ENCODE data around the gene TBX2. TPM values are rescaled to one million over a fixed set of nuclear protein-coding genes. Genes with fewer than 3 reads are reported as not detected.
A peak's percentile ranks its signal among the peaks of the same experiment; 100 is the strongest.

The TBX2 gene
- total and polyA plus RNA-seq, 2 of the 13 experiments (the other 11 are each of a cell fraction or from before 2014, with no cell fraction given): 2.8 to 15.3 TPM

DNA sequence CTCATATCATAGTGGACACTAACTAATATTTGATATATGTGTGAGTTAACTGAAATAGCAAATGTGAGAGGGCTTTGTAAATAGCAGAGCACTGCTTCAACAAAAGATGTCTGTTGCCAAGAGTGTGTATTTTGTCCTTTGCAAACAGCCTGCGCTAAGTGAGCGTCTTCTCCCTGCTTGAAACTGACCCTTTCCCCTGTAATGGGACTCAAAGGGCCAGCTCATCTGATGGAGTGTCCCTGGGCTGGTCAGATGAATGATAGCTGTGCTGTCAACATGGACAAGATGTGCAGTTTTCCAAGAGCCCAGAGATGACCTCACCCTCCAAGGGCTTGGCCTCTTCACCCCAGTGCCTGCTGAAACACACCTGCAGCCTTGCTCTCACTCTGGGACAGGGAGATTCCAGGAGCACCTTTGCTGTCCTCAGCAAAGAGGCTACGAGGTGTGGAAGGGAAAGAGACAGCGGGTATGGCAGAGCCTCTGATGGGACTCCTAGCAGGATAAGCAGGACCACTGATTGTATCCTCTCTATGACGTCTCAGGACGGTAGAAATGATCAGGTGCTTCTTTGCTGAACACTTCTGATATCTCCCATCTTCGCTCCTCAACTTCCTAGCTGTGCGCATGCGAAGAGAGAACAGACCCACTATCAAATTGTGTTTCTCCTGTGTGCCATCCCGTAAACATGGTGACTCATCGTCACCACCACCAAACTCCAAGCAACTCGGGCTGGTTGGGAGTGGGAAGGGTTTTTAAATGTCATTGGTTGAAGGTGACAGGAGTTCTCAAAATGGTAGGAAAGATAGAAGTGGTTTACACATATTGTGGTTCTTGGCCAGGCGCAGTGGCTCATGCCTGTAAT lies 35.8 kb upstream of the TBX2 start (continued):
- TF ChIP-seq, protein P1, sequence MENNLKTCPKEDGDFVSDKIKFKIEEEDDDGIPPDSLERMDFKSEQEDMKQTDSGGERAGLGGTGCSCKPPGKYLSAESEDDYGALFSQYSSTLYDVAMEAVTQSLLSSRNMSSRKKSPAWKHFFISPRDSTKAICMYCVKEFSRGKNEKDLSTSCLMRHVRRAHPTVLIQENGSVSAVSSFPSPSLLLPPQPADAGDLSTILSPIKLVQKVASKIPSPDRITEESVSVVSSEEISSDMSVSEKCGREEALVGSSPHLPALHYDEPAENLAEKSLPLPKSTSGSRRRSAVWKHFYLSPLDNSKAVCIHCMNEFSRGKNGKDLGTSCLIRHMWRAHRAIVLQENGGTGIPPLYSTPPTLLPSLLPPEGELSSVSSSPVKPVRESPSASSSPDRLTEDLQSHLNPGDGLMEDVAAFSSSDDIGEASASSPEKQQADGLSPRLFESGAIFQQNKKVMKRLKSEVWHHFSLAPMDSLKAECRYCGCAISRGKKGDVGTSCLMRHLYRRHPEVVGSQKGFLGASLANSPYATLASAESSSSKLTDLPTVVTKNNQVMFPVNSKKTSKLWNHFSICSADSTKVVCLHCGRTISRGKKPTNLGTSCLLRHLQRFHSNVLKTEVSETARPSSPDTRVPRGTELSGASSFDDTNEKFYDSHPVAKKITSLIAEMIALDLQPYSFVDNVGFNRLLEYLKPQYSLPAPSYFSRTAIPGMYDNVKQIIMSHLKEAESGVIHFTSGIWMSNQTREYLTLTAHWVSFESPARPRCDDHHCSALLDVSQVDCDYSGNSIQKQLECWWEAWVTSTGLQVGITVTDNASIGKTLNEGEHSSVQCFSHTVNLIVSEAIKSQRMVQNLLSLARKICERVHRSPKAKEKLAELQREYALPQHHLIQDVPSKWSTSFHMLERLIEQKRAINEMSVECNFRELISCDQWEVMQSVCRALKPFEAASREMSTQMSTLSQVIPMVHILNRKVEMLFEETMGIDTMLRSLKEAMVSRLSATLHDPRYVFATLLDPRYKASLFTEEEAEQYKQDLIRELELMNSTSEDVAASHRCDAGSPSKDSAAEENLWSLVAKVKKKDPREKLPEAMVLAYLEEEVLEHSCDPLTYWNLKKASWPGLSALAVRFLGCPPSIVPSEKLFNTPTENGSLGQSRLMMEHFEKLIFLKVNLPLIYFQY (CRISPR knock-in tag; IDR thresholded peaks at IDR 0.05; ENCODE audit: borderline replicate concordance): peak; percentile 68; the same call in 1 of the 2 replicates
- TF ChIP-seq KAT7 (CRISPR knock-in tag; IDR thresholded peaks at IDR 0.05; ENCODE audit: borderline replicate concordance): no peak
- no peak for TF ChIP-seq ISX (CRISPR knock-in tag; conservative IDR thresholded peaks at IDR 0.05)
- TF ChIP-seq CEBPG (CRISPR knock-in tag; IDR thresholded peaks at IDR 0.05): no peak; the same call in 1 of the 2 replicates
- TF ChIP-seq, protein P2, sequence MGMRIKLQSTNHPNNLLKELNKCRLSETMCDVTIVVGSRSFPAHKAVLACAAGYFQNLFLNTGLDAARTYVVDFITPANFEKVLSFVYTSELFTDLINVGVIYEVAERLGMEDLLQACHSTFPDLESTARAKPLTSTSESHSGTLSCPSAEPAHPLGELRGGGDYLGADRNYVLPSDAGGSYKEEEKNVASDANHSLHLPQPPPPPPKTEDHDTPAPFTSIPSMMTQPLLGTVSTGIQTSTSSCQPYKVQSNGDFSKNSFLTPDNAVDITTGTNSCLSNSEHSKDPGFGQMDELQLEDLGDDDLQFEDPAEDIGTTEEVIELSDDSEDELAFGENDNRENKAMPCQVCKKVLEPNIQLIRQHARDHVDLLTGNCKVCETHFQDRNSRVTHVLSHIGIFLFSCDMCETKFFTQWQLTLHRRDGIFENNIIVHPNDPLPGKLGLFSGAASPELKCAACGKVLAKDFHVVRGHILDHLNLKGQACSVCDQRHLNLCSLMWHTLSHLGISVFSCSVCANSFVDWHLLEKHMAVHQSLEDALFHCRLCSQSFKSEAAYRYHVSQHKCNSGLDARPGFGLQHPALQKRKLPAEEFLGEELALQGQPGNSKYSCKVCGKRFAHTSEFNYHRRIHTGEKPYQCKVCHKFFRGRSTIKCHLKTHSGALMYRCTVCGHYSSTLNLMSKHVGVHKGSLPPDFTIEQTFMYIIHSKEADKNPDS (CRISPR knock-in tag; IDR thresholded peaks at IDR 0.05): peak; percentile 14; the same call in 1 of the 2 replicates
- TF ChIP-seq RBFOX2 (IDR thresholded peaks at IDR 0.05; ENCODE audit: low read depth, low read length): no peak; the same call in 1 of the 2 replicates
- TF ChIP-seq NKX3-1 (CRISPR knock-in tag; IDR thresholded peaks at IDR 0.05): 0 out of 2 replicates have a peak, but pooled peaks have one; percentile 27
- TF ChIP-seq, protein P3, sequence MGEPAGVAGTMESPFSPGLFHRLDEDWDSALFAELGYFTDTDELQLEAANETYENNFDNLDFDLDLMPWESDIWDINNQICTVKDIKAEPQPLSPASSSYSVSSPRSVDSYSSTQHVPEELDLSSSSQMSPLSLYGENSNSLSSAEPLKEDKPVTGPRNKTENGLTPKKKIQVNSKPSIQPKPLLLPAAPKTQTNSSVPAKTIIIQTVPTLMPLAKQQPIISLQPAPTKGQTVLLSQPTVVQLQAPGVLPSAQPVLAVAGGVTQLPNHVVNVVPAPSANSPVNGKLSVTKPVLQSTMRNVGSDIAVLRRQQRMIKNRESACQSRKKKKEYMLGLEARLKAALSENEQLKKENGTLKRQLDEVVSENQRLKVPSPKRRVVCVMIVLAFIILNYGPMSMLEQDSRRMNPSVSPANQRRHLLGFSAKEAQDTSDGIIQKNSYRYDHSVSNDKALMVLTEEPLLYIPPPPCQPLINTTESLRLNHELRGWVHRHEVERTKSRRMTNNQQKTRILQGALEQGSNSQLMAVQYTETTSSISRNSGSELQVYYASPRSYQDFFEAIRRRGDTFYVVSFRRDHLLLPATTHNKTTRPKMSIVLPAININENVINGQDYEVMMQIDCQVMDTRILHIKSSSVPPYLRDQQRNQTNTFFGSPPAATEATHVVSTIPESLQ (CRISPR knock-in tag; conservative IDR thresholded peaks at IDR 0.05): no peak
- no peak for TF ChIP-seq ZNF496 (CRISPR knock-in tag; IDR thresholded peaks at IDR 0.05; ENCODE audit: insufficient replicate concordance)
- TF ChIP-seq, protein P4, sequence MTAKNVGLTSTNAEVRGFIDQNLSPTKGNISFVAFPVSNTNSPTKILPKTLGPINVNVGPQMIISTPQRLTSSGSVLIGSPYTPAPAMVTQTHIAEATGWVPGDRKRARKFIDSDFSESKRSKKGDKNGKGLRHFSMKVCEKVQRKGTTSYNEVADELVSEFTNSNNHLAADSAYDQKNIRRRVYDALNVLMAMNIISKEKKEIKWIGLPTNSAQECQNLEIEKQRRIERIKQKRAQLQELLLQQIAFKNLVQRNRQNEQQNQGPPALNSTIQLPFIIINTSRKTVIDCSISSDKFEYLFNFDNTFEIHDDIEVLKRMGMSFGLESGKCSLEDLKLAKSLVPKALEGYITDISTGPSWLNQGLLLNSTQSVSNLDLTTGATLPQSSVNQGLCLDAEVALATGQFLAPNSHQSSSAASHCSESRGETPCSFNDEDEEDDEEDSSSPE (CRISPR knock-in tag; IDR thresholded peaks at IDR 0.05): 0 out of 2 replicates have a peak, but pooled peaks have one; percentile 44
- TF ChIP-seq ZBTB3 (CRISPR knock-in tag; IDR thresholded peaks at IDR 0.05; ENCODE audit: borderline replicate concordance, low read depth): no peak
- no peak for TF ChIP-seq SNAI1 (CRISPR knock-in tag; IDR thresholded peaks at IDR 0.05; ENCODE audit: borderline replicate concordance)
- peak; percentile 75 for TF ChIP-seq ZMYM4 (CRISPR knock-in tag; IDR thresholded peaks at IDR 0.05)
- peak; percentile 45 for TF ChIP-seq SP5 (CRISPR knock-in tag; IDR thresholded peaks at IDR 0.05; ENCODE audit: borderline replicate concordance, low read depth)
- no peak for TF ChIP-seq ZNF605 (CRISPR knock-in tag; IDR thresholded peaks at IDR 0.05)
- no peak for TF ChIP-seq U2AF1 (optimal IDR thresholded peaks at IDR 0.05; ENCODE audit: low read depth, low read length)
- TF ChIP-seq TBX3 (IDR thresholded peaks at IDR 0.05; ENCODE audit: borderline replicate concordance): peak; percentile 10; the same call in 1 of the 2 replicates
- peak; percentile 46; the same call in 1 of the 2 replicates for TF ChIP-seq ETV5 (CRISPR knock-in tag; IDR thresholded peaks at IDR 0.05; ENCODE audit: borderline replicate concordance)
- TF ChIP-seq MYC (CRISPR knock-in tag; IDR thresholded peaks at IDR 0.05; ENCODE audit: borderline replicate concordance): 0 out of 2 replicates have a peak, but pooled peaks have one; percentile 9
- no peak for TF ChIP-seq ZNF382 (CRISPR knock-in tag; IDR thresholded peaks at IDR 0.05; ENCODE audit: borderline replicate concordance)
